ENCODE measurements around the gene TTC5.

Gene TTC5

DNA sequence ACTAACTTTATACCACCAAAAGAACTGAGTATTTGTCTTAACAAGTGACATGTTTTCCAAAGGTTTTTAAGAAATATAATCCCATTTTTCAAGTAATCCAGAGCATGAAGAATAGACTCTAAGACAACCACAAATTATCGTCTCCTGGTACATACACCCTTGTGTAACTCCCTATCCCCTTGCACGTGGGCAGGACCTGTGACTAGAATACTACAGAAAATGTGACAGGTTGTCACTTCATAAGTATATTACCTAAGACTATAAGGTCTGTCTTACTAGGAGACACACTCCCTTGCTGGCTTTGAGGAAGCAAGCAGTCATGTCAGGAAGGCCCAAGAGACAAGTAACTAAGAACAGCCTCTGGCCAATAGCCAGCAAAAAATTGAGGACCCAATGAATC lies 8.3 kb upstream of the TTC5 start (continued):
- TF ChIP-seq ZNF211 (tag by site-specific recombination; IDR thresholded peaks at IDR 0.05; ENCODE audit: low read depth) = no peak

- Histone ChIP-seq H3K36me3 (ENCODE audit: control insufficient read depth in 2 of 2, insufficient read depth in 1 of 2, low read length in 2 of 2) (peaks cover 0 to 11% of the 10 kb centered on the region in 2 experiments; a peak in 2 of 3 replicates), H3K9me3 (ENCODE audit: control insufficient read depth, insufficient read depth, low read depth, low read length) (no peaks in the 10 kb centered on the region), H3K27ac (ENCODE audit: extremely low read depth, low read depth, low read length) (no peak overlapping the region), H3K4me1 (ENCODE audit: control insufficient read depth, insufficient read depth, low read length) (peaks cover 6% of the 10 kb centered on the region; the same call in 1 of the 2 replicates), H3K4me3 (ENCODE audit: low read depth, low read length) (no peak overlapping the region)
- TF ChIP-seq, protein P1, sequence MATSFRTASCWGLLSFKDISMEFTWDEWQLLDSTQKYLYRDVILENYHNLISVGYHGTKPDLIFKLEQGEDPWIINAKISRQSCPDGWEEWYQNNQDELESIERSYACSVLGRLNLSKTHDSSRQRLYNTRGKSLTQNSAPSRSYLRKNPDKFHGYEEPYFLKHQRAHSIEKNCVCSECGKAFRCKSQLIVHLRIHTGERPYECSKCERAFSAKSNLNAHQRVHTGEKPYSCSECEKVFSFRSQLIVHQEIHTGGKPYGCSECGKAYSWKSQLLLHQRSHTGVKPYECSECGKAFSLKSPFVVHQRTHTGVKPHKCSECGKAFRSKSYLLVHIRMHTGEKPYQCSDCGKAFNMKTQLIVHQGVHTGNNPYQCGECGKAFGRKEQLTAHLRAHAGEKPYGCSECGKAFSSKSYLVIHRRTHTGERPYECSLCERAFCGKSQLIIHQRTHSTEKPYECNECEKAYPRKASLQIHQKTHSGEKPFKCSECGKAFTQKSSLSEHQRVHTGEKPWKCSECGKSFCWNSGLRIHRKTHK (tag by site-specific recombination; IDR thresholded peaks at IDR 0.05) = no peak
- TF ChIP-seq SP7 (tag by site-specific recombination; IDR thresholded peaks at IDR 0.05) (peak; percentile 8; the same call in 1 of the 2 replicates), ZNF776 (tag by site-specific recombination; IDR thresholded peaks at IDR 0.05; ENCODE audit: borderline replicate concordance) (no peak), KLF10 (tag by site-specific recombination; IDR thresholded peaks at IDR 0.05) (0 out of 2 replicates have a peak, but pooled peaks have one; percentile 1), ZNF280C (tag by site-specific recombination; IDR thresholded peaks at IDR 0.05) (no peak), ZNF707 (tag by site-specific recombination; IDR thresholded peaks at IDR 0.05) (no peak), TRIM28 (IDR thresholded peaks at IDR 0.05; ENCODE audit: borderline replicate concordance, low read length) (0 out of 2 replicates have a peak, but pooled peaks have one; percentile 4), YY2 (tag by site-specific recombination; IDR thresholded peaks at IDR 0.05) (no peak), ZNF48 (tag by site-specific recombination; IDR thresholded peaks at IDR 0.05) (no peak), ZSCAN16 (tag by site-specific recombination; IDR thresholded peaks at IDR 0.05) (no peak), ZNF354C (tag by site-specific recombination; IDR thresholded peaks at IDR 0.05; ENCODE audit: borderline replicate concordance, low read depth) (no peak), ZNF843 (tag by site-specific recombination; IDR thresholded peaks at IDR 0.05) (0 out of 2 replicates have a peak, but pooled peaks have one; percentile 2)
- TF ChIP-seq, protein P2, sequence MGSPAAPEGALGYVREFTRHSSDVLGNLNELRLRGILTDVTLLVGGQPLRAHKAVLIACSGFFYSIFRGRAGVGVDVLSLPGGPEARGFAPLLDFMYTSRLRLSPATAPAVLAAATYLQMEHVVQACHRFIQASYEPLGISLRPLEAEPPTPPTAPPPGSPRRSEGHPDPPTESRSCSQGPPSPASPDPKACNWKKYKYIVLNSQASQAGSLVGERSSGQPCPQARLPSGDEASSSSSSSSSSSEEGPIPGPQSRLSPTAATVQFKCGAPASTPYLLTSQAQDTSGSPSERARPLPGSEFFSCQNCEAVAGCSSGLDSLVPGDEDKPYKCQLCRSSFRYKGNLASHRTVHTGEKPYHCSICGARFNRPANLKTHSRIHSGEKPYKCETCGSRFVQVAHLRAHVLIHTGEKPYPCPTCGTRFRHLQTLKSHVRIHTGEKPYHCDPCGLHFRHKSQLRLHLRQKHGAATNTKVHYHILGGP (tag by site-specific recombination; IDR thresholded peaks at IDR 0.05) = no peak
- POLR2A ChIA-PET = no interaction called here
- CTCF ChIA-PET = interaction anchor here (0.7 to 1.6 kb wide), 9 partner anchors 12 to 351 kb away, joined by 3 to 7 read pairs (median 3); no protein-coding TSS in a partner anchor
Measured at GRCh38 chr14:20306079-20306423, 300 bp upstream of the TTC5 start.

DNA sequence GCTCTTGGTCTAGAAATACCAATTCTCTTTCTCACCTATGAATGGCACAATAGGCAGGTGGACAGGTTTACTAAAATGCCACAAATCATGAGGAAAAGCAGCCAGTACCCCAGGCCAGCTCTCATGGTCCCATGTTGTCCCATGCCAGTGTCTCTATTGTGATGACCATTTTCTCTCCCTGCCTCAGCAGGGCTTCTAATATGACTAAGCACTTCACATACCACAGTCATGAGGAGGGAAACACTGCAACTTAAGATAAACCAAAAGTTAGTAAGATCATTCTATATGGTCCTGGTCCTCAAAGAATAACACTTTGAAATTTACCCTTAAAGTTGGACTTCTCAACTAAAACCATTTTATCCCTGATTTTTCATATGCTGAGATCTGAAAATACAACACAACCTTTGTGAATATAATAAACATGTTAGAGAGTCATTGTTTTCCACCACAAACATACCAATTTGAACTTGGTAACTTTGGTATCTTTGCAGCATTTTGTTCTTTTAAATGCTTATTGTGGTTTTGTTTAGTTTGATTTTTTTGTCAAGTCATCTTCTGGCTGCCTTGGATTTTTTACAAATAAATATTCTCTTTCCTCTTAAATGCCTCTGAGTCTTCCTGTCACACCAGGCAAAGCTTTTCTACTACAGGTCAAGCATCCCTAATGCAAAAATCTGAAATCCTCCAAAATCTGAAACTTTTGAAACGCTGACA lies 3.6 kb downstream of the TTC5 start:
- Histone ChIP-seq H3K4me3 (ENCODE audit: low read depth, low read length) (no peak overlapping the region), H3K4me1 (ENCODE audit: control insufficient read depth, insufficient read depth, low read length) (peaks cover 6% of the 10 kb centered on the region; the same call in 1 of the 2 replicates), H3K9me3 (ENCODE audit: control insufficient read depth, insufficient read depth, low read depth, low read length) (no peaks in the 10 kb centered on the region), H3K36me3 (ENCODE audit: control insufficient read depth in 2 of 2, insufficient read depth in 1 of 2, low read length in 2 of 2) (peaks cover 20 to 42% of the 10 kb centered on the region in 2 experiments), H3K27ac (ENCODE audit: extremely low read depth, low read depth, low read length) (no peak overlapping the region)
- POLR2A ChIA-PET = no interaction called here
- CTCF ChIA-PET = interaction anchor here (0.7 kb wide), 1 partner anchor 366 kb away, joined by 3 read pairs; no protein-coding TSS in a partner anchor
- TF ChIP-seq ZNF704 (tag by site-specific recombination; IDR thresholded peaks at IDR 0.05) (no peak), GLI2 (tag by site-specific recombination; IDR thresholded peaks at IDR 0.05; ENCODE audit: borderline replicate concordance, low read depth) (no peak), KLF10 (tag by site-specific recombination; IDR thresholded peaks at IDR 0.05) (no peak), GFI1B (tag by site-specific recombination; IDR thresholded peaks at IDR 0.05) (no peak), ZNF473 (tag by site-specific recombination; IDR thresholded peaks at IDR 0.05) (no peak), IKZF3 (tag by site-specific recombination; IDR thresholded peaks at IDR 0.05) (no peak), ZNF155 (tag by site-specific recombination; IDR thresholded peaks at IDR 0.05) (no peak), ZNF692 (tag by site-specific recombination; IDR thresholded peaks at IDR 0.05) (no peak), ZNF670 (tag by site-specific recombination; IDR thresholded peaks at IDR 0.05; ENCODE audit: low read depth) (no peak), MEIS1 (CRISPR knock-in tag; IDR thresholded peaks at IDR 0.05; ENCODE audit: borderline replicate concordance) (no peak)
- TF ChIP-seq, protein P3, sequence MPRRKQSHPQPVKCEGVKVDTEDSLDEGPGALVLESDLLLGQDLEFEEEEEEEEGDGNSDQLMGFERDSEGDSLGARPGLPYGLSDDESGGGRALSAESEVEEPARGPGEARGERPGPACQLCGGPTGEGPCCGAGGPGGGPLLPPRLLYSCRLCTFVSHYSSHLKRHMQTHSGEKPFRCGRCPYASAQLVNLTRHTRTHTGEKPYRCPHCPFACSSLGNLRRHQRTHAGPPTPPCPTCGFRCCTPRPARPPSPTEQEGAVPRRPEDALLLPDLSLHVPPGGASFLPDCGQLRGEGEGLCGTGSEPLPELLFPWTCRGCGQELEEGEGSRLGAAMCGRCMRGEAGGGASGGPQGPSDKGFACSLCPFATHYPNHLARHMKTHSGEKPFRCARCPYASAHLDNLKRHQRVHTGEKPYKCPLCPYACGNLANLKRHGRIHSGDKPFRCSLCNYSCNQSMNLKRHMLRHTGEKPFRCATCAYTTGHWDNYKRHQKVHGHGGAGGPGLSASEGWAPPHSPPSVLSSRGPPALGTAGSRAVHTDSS (tag by site-specific recombination; IDR thresholded peaks at IDR 0.05) = no peak
